HG03460 (cell line): ENCODE measurements around the gene RPL28.
A peak's percentile ranks its signal among the peaks of the same experiment; 100 is the strongest.

Experiments used
- ATAC-seq: cut with Tn5 transposase; IDR thresholded peaks from one replicate; pipeline ENCODE4 v1.9.1; 2021; ENCODE audit not compliant: unreplicated experiment

The RPL28 gene

GRCh38 chr19:55385724-55386492 is at the start of gene RPL28:
RPL28 (plus strand) TSS chr19:55385932; CDS start chr19:55386358, 426 bp downstream.
- peak; percentile 69 for ATAC-seq

DNA sequence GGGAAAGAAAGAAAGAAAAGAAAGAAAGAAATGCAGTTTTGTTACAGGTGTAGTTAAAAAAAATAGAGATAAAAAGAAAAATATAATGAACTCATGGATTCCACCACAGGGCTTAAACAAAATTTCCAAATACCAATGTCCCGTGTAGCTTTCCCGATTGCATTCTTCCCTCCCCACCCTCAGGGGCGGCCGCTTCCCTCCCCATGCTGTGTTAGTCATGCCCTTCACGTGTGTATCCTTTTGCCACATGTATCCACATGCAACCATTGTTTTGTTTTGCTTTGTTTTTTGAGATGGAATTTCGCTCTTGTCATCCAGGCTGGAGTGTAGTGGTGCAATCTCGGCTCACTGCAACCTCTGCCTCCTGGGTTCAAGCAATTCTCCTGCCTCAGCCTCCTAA is 49.6 kb upstream of the RPL28 start:
- ATAC-seq: no peak

DNA sequence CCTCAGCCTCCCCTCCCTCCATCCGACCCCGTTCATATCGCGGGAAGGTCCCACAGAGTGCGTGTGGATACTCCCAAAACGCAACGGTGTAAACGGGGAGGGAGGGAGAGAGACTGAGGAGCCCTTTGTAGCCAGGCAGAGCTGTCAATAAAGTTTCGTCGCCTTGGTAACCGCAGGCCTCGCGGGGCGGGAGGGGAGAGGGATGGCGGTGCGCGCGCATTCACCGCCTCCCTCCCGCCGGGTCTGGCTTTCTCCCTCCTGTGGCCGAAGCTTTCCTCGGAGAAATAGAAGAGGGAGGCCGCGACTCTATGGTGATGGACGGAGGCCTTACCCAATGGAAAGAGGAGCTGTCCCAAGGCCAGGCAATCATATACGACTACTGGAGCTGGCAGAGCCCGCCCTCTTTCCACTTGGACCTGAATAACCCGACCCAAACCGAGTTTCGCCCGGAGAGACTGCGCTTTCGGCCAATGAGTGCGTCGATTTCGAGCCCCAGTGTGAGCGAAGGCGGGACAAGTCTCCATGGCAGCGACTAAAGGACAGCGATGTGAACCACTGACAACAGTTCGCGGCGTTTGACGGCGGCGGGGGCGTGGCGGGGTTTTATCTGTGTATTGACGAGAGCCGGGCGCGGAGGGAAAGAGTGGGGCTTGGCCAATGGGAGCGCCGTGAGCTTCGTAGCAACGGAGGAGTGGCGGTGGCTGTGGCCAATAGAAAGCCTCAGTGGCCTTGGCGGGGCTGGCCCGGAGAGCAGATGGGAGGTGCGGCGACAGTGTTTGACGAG is 46.4 kb upstream of the RPL28 start, which contains the start of gene KMT5C:
TSS of gene KMT5C (plus strand) at position 772 of the 784 bp plus-strand sequence. CDS start 2,061 bp downstream, outside the sequence.
- ATAC-seq: peak; percentile 79

DNA sequence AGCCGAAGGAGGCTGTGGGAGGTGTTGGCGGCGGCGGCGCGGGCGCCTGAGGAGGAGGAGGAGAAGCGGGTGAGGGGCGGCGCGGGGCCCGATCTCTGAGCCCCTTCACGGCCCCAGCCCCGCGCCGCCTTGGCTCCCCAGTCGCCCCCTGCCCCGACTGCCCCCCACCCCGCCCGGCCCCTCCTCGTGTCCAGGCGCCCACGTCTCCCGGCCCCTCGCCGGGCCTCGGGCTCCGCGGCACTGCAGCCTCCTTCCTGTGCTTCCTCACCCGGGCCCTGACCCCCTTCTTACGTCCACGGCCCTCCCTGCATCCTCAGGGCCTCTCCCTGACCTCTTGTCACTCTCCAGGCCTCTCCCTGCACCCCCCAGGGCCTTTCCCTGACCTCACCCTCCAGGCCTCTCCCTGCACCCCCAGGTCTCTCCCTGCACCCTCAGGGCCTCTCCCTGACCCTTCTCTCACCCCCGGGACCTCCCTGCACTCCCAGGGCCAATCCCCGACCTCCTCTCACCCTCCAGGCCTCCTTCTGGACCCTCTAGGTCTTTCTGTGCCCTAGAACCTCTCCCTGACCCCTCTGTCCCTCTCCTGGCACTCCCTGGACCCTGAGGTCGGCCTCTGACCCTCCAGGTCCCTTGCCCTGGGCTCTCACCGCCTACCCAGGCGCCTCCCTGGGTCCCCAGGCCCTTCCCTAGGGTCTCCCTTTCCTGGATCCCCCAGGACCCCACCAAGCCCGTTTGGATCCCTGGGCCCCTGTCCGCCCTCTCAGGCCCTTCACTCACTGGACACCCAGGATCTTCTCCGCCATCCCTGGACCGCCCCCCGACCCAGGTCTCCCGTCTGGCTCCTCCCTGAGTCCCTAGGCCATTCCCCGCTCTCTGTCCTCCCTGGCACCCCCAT is 45.6 kb upstream of the RPL28 start:
- ATAC-seq: no peak

DNA sequence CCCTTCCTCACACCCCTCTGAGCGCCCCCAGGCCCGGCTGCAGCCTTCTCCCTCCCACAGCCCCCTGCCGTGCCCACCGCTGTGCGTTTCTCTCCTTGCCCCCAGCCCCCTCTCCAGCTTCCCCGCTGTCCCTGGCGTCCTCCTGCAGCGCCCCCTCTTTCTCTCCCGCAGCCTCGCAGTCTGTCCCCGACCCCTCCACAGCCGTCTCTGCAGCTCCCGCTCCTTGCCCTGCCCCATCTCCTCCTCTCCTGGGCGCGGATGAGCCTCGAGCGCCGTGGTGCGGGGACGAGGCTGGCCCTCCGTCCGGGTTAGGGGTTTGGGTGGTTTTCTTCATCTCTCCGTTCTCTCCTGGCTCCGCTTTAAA is 45.0 kb upstream of the RPL28 start:
- no peak for ATAC-seq

DNA sequence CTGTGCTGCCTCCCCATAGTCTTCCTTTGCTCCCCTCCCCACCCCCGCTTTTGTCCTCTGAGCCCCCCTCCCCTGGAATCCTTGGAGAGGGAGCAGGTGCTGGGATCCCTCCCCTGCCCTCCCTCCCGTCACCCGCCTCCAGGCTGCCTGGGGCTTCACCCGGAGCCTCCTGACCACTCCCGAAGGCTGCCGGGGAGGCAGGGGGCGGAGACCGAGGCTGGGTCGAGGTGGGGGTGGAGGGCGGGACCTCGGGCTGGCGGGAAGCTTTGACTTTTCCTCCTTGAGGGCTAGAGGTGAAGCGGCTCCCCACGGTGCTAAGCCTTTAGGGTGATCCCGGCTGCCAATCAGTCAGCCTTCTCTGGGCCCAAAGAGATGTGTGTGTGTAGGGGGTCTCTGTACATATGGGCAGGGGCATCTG is 44.6 kb upstream of the RPL28 start:
- ATAC-seq: no peak

DNA sequence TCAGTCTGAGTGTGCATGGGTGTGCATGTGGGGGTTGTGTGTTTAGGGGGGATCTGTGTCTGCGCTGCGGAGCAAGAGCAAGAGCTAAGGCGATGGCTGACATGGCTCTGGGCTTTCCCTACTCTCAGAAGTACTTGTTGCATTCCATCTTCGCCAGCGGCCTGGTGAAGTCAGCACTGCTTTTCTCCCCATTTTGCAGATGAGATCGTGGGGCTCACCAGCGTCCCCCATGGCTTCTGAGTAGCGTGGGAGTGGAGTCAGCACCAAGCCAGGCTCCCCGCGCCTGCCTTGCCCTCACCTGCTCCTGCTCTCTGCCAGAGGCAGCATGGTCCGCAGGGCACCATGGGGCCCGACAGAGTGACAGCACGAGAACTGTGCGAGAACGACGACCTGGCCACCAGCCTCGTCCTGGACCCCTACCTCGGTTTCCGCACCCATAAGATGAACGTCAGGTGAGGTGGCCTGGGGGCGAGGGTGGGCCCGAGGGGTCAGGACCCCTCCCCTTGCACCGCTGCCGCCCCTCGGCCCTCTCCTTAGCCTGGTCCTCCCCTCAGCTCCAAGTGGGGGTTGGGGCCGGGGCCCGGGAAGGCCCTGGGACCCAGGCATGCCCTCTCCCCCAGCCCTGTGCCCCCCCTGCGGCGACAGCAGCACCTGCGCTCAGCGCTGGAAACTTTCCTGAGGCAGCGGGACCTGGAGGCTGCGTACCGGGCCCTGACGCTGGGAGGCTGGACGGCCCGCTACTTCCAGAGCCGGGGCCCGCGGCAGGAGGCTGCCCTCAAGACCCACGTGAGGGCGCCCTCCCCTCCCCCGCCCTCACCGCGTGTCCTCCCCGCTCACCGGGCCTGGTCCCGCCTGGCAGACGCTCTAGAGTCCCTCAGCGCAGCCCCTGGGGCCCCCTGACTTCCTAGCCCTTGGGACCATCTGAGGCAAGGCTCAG is 43.9 kb upstream of the RPL28 start:
- ATAC-seq: no peak

DNA sequence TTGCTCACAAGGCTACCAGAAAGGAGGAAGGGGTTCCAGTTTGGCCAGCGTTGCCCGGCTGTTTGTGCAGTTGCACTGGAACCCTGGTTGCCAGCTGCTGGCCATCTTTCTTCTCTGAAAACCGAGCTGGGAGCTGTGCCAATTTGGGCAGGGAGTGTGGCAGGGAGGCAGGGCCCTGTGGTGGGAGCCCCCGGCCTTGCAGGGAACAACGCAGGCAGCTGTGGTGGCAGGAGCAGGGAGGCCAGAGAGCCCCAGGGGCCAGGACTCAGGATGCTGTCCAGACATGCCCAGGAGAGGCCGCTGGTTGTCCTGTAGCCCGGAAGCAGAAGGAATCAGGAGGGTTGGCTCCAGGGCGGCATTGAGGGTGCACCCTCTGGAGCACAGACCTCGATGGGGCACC is 41.3 kb upstream of the RPL28 start:
- ATAC-seq: no peak

GRCh38 chr19:55345101-55345817 is 40.5 kb upstream of the RPL28 start:
- ATAC-seq: no peak

DNA sequence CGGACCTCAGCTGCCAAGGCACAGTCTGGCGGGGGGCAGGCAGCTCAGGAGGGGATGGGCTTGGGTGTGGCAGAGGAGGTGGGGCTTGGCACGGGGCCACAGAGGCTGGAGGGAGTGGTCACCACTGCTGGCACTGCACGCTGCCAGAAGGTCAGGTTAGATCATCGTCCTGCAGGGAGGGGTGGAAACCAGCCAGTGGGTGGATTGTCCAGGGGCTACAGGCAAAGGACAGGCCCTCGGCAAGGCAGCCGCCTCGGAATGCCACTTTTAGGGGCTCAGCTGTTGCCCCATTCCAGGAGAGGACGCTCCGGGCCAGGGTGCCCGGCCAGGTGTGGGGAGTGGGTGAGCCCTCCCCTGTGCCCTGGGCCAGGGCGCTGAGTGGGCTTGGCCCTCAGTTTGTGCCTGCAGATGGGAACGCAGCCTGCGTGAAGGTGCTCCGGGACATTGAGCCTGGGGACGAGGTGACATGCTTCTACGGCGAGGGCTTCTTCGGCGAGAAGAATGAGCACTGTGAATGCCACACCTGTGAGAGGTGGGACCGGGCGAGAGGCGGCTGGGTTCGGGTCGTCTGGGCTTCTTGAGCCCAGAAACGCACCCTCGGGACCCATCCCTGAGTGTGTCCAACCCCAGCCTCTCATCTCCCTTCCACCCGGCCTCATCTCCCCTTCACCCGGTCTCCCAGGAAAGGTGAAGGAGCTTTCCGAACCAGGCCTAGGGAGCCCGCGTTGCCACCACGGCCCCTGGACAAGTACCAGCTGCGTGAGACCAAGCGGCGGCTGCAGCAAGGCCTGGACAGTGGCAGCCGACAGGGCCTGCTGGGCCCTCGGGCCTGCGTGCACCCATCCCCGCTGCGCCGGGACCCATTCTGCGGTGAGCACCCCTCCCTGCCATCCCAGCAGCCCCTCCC is 39.7 kb upstream of the RPL28 start:
- ATAC-seq: no peak

GRCh38 chr19:55346725-55347441 is 38.8 kb upstream of the RPL28 start:
- ATAC-seq: no peak

GRCh38 chr19:55347442-55348009 is 38.2 kb upstream of the RPL28 start:
- ATAC-seq: no peak

DNA sequence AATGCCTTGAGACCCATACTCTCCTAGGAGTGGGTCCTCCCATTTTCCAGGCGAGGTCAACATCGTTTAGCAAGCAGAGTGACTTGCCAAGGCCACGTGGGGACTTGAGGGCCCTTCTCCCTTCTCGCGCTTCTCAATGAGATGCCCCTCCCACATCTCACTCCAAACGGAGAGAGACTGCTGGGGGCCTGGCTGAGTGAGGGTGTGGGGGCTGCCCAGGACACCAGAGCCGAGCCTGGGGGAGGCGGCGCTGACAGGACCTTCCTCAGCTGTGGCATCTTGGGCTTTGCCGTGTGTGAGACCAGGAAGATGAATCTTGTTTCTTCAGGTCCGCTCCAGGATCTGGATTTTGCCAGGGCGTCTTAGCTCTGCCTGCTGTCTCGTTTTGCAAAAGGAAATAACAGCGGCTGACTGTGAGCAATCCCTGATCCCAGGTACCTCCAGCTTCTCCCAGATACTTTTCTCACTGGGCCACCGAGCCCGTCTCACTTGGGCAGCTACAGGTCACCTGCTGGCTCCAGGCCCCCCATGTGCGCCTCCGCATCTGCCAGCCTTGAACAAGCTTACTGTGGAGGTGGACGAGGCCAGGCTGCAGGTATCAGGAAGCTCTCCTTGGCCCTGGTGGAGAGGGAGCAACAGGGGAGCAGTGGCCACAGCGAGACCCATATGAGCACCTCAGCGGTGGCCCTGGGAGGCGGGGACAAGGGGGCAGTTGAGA is 37.3 kb upstream of the RPL28 start:
- no peak for ATAC-seq

DNA sequence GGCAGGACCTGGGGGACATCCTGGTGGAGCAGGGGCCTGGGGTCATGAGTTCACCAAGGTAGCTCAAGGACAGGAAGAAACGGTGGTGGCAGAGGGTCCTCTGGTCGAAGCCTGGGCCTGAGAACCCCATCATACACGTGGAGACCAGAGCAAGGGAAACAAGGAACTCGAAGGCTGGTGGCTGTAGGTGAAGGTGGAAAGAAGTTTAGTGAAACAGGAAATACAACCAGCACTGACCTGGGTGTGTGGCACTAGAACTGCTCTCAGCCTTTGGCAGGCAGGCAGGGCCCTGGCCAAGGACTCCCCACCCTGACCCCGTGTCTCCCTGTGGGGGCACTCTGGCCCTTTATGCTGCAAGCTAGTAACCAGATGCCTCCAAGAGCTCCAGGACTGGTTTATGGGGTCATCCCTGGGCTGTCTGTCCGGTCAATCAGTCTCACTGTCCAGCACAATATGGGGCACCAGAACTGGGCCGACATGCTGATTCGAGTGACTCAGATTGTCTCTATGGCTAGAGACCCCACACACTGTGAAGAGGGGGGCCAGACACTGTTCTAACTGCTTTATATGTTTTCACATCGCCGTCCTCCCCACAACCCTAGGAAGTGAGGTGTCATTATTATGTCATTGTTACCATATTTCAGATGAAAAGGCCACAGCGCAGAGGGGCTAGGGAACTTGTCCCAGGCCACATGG is 35.0 kb upstream of the RPL28 start:
- no peak for ATAC-seq

- ATAC-seq: no peak
Measured at GRCh38 chr19:55352040-55352439, 33.7 kb upstream of the RPL28 start.

DNA sequence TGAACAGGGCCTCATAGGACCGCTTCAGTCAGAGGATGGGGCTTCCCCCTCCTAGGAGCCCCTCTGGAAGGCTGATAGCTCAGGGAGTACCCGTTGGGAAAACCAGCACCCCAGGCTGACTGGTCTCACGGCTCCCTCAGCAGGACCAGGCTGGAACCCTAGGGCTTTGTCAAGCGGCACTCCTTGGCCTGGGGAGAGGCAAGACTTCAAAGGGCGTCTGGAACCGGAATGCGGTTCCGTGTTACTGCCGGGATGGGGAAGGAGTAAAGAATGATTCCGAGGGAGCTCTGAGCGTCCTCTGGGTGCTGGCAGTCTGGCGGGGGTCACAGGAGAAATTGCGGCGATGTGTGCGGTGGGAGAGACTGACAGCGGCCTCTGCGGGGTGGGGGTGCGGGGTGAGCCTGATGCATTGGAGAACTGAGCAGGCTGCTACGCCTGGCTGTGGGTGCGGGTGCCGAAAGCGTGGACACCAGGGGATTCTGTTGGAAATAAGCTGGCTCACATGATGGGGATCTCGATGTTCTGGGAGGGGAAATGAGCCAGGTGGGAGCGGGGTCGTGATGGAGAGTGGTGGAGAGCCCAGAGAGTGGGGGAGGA is 33.1 kb upstream of the RPL28 start:
- ATAC-seq: no peak
